ENCODE results near the gene B3GAT1. TPM values are rescaled to one million over a fixed set of nuclear protein-coding genes. Genes with fewer than 3 reads are reported as not detected.

The B3GAT1 gene
- total RNA-seq, 1 experiment from 2014 or later = 34.3 TPM

- Histone ChIP-seq H3K9ac (ENCODE audit: extremely low read depth, insufficient read length, low read length) (no peak overlapping the region), H2BK15ac (ENCODE audit: low read depth, low read length) (no peak overlapping the region), H3K23ac (ENCODE audit: insufficient read length, low read depth, low read length) (no peak overlapping the region), H4K20me1 (ENCODE audit: control insufficient read depth, insufficient read depth, insufficient read length) (no peaks in the 10 kb centered on the region), H3K23me2 (ENCODE audit: insufficient read length, low read depth, low read length, poor library complexity, severe bottlenecking) (no peaks in the 10 kb centered on the region), H2BK120ac (ENCODE audit: low read depth, low read length, poor library complexity, severe bottlenecking) (no peak overlapping the region), H4K8ac (replicated peaks; ENCODE audit: insufficient read length, low read depth, low read length) (no peak overlapping the region), H3K27ac (ENCODE audit: insufficient read length, low read depth, low read length) (no peak overlapping the region), H3K27me3 (ENCODE audit: insufficient read depth, low read length) (peaks cover 3% of the 10 kb centered on the region; the same call in 1 of the 2 replicates), H3K4me1 (ENCODE audit: insufficient read depth, low read length) (no peaks in the 10 kb centered on the region), H3K9me3 (ENCODE audit: control insufficient read depth, low read depth, low read length) (no peaks in the 10 kb centered on the region), H2BK12ac (ENCODE audit: insufficient read length, low read depth, low read length) (no peak overlapping the region), H4K5ac (ENCODE audit: insufficient read length, low read depth, low read length) (no peak overlapping the region), H3K18ac (ENCODE audit: insufficient read length, low read depth, low read length) (no peak overlapping the region), H2BK5ac (ENCODE audit: insufficient read length, low read length) (no peak overlapping the region), H3K79me2 (ENCODE audit: insufficient read depth, low read length) (no peaks in the 10 kb centered on the region), H2AFZ (ENCODE audit: low read length) (no peak overlapping the region), H3K14ac (ENCODE audit: insufficient read depth, low read length) (no peak overlapping the region), H3K4ac (ENCODE audit: low read depth, low read length) (no peak overlapping the region), H2AK5ac (ENCODE audit: insufficient read length, low read length) (no peak overlapping the region), H3K56ac (ENCODE audit: insufficient read length, low read depth, low read length) (no peak overlapping the region), H3K4me2 (ENCODE audit: insufficient read depth, insufficient read length, low read length) (no peak overlapping the region), H3K79me1 (ENCODE audit: insufficient read depth, low read depth, low read length, poor library complexity, severe bottlenecking) (no peaks in the 10 kb centered on the region), H2BK20ac (ENCODE audit: low read depth, low read length, poor library complexity, severe bottlenecking) (no peak overlapping the region), H3T11ph (ENCODE audit: low read length) (no peak overlapping the region), H4K91ac (ENCODE audit: insufficient read length, low read depth, low read length) (no peak overlapping the region)
- no CpG with 5 or more reads among the region's 8 CpGs for WGBS (ENCODE audit: extremely low coverage, insufficient read length, low lambda C conversion rate)
- TF ChIP-seq CTCF (conservative IDR thresholded peaks at IDR 0.05) = no peak
- Mint-ChIP-seq H3K27me3 (ENCODE audit: low read depth) (peaks cover 35% of the 10 kb centered on the region), H3K27ac (no peak overlapping the region; a peak in 1 of 7 replicates), H3K4me1 (peaks cover 7 to 8% of the 10 kb centered on the region in 2 experiments), H3K36me3 (ENCODE audit: insufficient read depth in 1 of 3, low read depth in 3 of 3) (no peaks in the 10 kb centered on the region; a peak in 1 of 7 replicates), H3K4me3 (no peak overlapping the region), H3K9me3 (peaks cover 5 to 6% of the 10 kb centered on the region in 2 experiments; a peak in 3 of 5 replicates)
- DNase-seq = no peak
Observed at GRCh38 chr11:134357545-134357839, 54.5 kb downstream of the B3GAT1 start.
